Dermis blood vessel endothelial cell (primary cell): ENCODE measurements around the gene ZC3H11A. TPM values are rescaled to one million over a fixed set of nuclear protein-coding genes. Genes with fewer than 3 reads are reported as not detected.
"Not testable (repeated sequence)": the region's sequence is repeated elsewhere in the genome, so short reads cannot be mapped to it uniquely, and the experiment has no call there.

Source experiments
- DNase-seq: peaks from one replicate; pipeline ENCODE4 v3.0.0; 2010
- total RNA-seq: library from RNA; depleted of rRNA; stranded (reverse); fragments of >200 nt; gene quantifications from 2 replicates; pipeline ENCODE4 v1.2.3, GENCODE V29; 2014

The ZC3H11A gene
- 122 and 144 TPM in 2 replicates for total RNA-seq

DNA sequence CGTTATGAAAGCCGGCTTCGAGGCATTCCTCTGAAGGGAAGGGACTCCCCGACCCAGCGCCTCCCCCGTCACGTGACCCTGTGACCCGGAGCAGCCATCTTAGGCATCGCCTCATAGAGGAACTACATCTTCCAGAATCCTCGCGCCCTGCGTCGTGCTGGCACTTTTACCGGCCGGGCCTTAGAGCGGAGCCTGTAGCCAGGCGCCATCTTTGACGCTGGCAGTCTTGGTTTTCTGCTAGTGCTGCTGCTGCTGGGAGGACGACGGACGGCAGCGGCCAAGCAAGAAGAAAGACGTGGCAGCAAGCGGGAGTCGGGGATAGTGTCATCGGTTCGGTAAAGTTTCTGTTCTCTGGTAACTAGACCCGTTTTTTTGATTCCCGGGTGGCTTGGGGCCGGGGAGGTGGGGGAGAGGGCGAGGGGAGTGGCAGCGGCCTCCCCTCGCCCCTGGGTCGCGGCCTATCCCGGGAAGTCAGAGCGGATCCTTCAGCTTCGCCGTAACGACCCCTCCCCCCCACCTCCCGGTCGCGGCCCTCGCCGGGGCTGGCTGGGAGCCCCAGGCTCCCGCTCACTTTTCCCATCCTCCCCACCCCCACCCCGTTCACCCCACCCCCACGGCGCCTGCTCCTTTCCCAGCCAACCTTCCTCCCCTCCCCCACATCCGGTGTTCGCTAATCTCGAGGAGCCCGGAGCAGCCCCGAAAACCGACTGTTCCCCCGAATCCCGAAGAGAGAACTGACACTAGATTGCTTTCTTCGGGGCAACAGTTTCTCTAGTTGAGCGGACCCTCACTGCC, at the start of gene ZC3H11A, which contains the start of gene ZBED6:
TSS of gene ZC3H11A (plus strand) at position 183 of the 795 bp plus-strand sequence. CDS start 21,448 bp downstream, outside the sequence.
TSS of gene ZBED6 (plus strand) at position 183 of the 795 bp plus-strand sequence. CDS start 1,900 bp downstream, outside the sequence.
- peak; percentile 99 for DNase-seq

DNA sequence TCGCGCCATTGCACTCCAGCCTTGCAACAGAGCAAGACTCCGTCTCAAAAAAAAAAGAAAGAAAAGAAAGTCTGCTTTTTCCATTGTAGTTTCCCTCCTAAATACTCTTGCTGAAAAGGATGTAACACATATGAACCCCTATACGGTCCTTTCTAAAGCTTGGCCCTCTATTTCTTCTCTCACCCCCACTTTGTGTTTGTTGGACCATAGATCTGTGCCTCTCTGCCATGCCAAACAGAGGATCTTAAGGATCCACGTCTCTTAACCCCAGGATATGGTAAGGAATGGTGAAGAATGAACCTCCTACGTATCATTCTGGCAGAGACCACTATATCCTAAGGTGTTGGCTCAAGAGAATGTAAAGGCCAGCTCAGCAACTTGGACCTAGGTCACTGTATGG, 49.1 kb upstream of the ZC3H11A start:
- DNase-seq = no peak

DNA sequence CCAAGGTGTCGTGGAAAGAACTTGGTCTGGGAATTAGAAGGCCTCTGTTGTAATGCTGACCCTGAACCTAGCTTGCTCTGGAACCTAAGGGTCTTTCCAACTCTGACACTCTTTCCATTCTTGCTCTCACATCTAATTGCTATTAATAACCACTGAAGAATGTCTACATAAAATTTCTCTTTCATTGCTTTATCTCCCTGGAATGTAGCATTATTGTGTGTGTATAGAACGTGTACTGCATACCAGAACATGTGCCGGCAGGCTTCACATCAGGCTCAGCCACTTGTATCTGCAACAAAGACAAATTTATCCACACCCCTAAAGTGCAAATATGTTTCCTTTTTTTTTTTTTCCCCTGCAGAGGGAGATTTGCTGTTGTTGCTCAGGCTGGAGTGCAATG, 44.4 kb upstream of the ZC3H11A start:
- no peak for DNase-seq

DNA sequence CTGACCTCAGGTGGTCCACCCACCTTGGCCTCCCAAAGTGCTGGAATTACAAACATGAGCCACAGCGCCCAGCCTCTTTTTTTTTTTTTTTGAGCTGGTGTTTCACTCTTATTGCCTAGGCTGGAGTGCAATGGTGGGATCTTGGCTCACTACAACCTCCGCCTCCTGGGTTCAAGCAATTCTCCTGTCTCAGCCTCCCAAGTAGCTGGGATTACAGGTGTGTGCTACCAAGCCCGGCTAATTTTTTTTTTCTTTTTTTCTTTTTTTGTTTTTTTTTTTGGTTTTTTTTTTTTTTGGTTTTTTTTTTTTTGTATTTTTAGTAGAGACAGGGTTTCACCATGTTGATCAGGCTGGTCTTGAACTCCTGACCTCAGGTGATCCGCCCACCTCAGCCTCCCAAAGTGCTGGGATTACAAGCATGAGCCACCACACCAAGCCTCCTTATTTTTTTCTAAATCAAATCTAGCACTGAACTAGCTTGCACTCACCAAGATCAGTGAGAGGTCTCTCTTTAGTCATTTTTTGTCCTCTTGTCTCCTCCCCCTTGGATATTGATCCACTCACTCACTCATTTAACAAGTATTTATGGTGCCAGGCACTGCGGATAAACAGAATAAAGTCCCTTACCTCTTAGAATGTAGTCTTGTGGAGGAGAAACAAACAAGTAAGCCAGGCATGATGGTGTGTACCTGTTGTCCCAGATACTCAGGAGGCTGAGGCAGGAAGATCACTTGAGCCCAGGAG, 43.6 kb upstream of the ZC3H11A start:
- DNase-seq = not testable (repeated sequence)

DNA sequence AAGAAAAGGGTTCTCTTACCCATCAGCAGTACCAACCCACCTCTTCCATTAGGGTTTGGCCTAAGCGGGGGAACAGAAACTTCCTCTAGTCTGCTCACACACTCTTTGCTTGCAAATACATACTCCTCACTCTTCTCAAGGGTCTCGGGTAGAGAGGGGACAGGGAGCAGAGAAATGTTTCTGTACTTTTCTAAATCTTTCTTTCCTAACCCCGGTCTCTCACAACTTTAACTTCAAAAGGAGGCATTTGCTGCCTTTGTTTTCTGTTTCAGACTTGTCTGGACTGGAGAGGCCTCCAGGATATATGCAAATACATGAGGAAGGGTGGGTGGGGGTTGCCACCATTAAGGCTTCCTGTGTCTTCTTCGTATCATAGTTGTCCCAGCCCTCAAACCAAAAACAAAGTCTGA, 41.0 kb upstream of the ZC3H11A start:
- no peak for DNase-seq

DNA sequence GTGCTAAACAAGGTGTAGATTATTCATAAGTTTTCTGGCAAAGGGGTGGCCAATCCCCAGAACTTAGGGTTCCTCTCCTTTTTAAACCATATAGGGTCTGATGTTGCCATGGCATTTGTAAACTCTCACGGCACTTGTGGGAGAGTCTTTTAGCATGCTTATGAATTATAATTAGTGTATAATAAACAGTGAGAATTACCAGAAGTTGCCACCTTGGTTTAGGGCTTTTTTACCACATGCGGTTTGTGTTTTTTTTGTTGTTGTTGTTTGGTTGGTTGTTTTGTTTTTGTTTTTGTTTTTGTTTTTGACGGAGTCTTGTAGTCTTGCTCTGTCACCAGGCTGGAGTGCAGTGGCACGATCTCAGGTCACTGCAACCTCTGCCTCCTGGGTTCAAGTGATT, 39.4 kb upstream of the ZC3H11A start:
- DNase-seq = no peak

DNA sequence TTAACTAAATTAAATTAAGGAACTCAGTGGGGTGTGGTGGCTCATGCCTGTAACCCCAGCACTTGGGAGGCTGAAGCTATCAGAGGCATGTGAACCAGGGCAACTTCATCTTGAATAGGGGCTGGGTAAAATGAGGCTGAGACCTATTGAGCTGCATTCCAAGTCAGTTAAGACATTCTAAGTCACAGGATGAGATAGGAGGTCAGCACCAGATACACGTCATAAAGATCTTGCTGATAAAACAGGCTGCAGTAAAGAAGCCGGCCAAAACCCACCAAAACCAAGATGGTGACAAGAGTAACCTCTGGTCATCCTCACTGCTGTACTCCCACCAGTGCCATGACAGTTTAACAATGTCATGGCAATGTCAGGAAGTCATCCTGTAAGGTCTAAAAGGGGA, 36.7 kb upstream of the ZC3H11A start:
- not testable (repeated sequence) for DNase-seq

DNA sequence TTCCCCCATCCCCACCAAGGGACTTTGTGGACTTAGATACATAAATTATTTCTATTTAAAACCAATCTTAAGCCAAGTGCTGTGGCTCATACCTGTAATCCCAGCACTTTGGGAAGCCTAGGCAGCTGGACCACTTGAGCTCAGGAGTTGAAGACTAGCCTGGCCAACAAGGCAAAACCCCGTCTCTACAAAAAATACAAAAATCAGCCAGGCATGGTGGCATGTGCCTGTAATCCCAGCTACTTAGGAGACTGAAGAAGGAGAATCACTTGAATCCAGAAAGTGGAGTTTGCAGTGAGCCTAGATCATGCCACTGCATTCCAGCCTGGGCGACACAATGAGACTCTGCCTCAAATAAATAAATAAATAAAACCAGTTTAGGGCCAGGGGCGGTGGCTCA, 34.9 kb upstream of the ZC3H11A start:
- DNase-seq = no peak

DNA sequence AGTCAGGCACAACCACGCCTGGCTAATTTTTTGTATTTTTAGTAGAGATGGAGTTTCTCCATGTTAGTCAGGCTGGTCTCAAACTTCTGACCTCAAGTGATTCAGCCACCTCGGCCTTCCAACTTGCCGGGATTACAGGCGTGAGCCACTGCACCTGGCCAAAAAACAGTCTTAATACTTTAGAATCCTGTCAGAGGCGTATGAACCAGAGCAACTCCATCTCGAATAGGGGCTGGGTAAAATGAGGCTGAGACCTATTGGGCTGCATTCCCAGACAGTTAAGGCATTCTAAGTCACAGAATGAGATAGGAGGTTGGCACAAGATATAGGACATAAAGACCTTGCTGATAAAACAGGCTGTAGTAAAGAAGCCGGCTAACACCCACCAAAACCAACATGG, 33.5 kb upstream of the ZC3H11A start:
- not testable (repeated sequence) for DNase-seq

DNA sequence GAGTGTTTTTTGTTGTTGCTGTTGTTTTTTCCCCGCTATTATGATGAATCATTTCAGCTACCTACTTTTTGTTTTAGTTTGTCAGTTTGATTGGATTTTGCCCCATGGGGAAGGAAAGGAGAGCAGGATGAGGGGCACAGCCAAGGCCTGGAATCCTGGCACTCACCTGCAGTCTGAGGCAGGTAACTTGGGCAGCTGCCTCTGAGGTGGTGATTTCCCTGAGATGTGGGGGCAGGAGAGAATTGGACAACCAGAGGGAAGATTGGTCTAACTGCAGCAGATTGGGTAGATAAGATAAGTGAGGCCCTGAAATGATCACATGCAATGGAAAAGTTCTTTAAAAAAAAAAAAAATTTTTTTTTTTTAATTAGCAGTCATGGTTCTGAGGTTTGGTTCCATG, 31.9 kb upstream of the ZC3H11A start:
- DNase-seq = no peak

DNA sequence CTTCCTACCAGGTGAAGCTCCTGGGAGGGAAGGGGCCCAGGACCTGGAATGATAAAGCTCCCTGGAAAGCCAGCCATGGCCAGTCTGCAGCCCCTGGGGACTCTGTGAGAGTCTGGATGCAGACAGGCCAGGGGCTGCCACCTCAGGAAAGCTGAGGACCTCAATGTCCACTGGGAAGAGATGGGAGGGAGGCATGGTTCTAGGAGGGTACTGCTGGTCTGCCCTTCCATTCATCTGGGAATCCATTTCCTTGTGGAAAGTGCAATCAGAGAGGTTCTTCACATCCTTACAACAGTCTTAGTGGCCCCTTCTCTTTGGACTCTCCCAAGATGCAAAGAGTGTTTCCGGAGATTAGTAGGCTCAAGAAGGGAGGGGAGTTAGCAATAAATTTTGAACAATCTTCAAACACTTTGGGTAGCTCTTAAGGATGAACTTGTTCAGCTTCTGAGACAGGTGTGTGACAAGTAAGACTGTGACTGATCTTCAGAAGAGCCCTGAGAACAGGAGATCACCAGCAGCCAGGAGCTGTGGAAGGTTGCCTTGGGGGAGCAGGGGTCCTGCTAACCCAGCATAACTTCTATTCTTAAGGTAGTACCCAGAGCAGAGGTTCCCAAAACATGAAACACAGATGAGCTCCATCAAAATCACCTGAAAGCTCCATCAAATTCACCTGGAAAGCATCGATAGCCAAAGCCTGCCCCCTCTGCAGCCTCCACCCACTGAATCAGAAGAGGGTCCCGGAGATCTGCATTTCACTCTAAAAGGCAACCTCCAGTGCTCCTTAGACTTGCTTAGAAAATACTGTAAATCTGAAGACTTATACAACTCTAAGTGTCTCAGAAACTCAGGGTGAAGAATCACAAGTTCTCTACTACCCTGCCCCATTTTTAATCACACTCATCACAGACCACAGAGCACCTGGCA, 31.1 kb upstream of the ZC3H11A start:
- DNase-seq = no peak

DNA sequence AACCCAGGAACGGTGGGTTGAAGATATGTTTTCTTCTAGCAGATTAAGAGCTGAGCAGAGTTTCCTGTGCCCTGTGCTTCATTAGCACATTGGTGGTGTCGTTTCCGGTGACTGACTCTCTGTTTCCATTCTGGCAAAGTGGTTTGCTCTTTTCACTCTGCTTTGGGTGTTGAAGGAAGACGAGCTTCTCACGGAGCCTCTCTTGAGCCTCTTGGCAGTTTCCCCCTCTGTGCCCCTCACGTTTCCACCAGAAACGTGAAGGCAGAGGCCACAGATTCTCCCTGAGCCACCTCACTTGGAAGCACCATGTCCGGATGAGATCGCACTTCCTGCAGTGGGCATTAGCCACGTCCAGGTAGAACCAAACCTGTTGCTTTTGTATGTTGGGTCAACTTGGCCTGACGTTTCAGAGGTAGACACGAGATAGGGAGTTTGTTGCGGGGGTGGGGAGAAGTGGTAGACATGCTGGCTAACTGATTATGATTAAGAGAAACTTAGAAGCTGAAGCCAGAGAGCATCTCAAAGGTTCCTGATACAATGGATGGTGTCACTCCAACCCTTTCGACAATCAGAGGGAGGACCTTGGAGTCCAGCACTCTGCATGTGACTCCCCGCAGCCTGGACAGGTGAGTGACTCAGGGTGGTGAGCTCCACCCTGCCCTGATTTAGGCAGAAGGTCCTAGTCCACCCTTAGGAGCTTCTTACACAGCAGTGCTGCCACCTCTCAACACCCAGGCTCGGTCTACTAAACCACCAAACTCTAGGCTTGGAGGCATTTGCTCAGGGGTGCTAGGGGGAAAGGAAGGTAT, 30.2 kb upstream of the ZC3H11A start, which contains the start of gene LAX1:
TSS of gene LAX1 (plus strand) at position 155 of the 809 bp plus-strand sequence. CDS start at position 538, 383 bp downstream.
- DNase-seq = peak; percentile 78

DNA sequence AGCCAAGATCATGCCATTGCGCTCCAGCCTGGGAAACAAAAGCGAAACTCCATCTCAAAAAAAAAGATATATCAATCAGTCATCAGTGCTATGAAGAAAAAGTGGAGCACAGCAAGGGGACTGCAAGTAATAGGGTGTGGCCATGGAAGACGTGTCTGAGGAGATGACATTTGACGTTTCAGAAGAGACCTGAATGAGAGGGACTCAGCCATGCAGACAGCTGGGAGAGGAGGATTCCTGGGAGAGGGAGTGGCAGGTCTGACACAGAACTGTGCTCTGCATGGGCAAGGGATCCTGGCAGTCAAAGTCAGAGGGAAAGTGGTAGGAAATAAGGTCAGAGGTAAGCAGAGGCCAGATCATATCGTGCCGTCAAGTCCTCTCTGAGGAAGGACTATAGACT, 27.2 kb upstream of the ZC3H11A start:
- DNase-seq = no peak

DNA sequence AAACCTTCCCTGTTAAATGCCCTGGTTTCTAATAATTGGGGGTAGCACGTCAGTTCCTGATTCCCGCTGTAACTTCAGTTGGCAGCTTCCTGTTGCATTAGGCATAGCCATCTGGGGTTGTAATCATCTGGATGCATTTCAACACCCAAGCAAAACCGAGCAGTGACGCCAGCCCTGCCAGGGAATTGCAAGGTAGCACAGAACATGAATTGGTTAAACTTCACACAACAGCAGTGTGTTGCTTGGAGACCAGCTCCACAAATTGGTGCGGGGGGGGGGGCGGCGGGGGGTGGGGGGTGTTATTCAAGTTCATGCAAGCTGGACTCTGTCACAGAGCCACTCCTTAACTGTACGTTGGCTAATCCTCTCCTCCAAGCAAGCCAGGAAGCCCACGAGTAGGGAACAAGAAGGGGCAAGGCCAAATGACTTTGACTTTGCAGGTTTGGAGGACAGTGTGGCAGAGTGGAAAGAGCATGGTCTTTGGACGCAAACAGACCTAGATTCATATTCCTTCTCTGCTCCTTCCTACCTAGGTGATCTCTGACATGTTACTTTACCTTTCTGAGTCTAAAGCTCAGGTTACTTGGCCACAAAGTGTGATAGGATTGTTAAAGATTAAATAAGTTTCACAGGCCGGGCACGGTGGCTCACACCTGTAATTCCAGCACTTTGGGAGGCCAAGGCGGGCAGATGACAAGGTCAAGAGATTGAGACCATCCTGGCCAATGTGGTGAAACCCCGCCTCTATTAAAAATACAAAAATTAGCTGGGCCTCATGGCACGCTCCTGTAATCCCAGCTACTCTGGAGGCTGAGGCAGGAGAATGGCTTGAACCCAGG, 25.7 kb upstream of the ZC3H11A start:
- peak; percentile 91 for DNase-seq

DNA sequence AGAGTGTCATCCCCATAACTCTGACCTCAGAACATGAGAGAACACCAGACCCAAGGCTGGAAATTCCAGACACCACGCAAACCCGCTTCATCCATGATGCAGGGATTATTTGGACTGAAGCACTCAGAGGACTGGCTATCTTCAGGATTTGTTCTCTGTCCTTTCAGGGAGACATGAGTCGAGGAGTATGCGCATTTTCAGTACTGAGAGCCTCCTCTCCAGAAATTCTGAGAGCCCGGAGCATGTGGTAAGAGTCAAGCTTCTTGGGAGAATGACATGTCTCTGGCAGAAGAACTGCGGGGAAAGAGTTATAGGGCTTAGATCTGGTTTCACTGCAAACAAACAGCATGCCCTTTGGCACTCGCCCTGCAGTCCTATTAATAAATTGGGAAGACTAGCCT, 23.5 kb upstream of the ZC3H11A start:
- no peak for DNase-seq

DNA sequence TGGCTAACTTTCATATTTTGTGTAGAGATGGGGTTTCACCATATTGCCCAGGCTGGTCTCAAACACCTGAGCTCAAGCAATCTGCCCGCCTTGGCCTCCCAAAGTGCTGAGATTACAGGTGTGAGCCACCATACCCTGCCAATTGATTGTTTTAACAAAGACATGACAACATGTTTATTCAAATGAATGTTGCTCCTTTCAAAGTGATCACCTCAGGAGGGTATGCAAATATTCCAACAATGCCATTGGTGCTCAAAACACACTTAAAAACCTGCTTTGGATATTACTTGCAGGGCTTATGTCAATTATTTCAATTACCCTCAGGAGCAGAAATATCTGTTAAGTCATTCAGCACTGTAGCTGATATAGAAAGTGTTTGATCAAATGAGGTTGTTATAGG, 22.6 kb upstream of the ZC3H11A start:
- no peak for DNase-seq

DNA sequence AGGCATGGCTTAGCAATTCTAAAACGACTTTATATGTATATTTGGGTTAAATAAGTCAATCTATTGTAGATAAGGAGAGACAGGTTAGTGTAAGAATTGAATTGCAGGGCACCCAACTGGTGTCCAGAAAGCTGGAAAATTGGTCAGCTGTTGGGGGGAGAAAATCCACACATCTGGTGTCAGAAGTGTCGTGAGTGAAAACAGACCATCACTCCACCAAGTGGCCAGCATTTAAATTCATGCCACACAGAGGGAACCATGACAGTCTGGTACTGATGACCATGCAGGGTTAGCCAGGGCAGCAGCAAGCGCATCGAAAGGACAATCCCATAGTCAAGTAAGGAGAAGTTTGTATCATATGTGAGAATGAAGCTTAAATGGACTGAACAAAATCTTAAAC, 18.8 kb upstream of the ZC3H11A start:
- DNase-seq = peak; percentile 52

DNA sequence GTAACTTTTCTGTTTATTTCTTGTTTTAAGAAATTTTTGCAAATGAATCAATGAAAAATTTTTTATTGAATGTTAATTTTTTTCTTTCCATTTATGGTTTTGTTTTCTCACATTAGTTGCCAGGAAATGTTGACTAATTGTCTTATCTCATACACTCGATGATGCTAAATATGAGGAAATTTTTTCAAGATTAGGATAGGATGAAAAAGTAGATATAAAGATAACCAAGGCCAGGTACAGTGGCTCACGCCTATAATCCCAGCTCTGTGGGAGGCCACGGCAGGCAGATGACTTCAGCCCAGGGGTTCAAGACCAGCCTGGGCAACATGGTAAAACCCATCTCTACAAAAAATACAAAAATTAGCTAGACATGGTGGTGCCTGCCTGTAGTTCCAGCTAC, 17.8 kb upstream of the ZC3H11A start:
- no peak for DNase-seq

DNA sequence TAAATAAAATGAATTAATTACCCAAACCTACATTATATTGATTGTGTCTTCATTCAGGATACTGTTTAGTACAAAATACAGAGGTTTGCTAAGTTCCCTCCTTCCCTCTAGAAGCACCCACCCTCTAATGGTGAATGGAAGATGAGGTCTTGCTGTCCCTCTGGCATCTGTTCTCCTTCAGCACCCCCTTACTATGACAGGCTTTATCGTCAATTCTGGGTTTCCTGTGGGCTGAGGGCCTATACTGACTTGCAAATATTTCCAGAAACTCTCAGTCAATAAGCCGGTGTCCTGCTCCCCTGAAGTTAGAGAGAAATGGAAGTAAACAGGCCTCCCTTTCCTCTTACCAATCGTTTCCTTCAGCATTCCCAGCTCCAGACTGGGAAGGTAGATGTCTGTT, 17.3 kb upstream of the ZC3H11A start:
- no peak for DNase-seq

DNA sequence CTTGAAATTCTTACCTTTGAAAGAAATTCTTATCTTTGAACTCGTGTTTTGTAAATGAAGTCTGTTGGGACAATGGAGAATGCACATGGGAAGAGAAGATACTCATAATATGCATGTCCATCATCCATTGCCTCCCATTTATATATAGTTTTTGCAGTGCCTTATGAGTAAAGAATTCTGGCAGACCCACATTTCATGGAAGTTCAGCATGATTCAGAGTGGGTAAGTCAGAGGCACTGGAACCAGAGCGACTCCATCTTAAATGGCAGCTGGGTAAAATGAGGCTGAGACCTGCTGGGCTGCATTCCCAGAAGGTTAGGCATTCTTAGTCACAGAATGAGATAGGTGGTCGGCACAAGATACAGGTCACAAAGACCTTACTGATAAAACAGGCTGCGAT, 16.6 kb upstream of the ZC3H11A start:
- no peak for DNase-seq

DNA sequence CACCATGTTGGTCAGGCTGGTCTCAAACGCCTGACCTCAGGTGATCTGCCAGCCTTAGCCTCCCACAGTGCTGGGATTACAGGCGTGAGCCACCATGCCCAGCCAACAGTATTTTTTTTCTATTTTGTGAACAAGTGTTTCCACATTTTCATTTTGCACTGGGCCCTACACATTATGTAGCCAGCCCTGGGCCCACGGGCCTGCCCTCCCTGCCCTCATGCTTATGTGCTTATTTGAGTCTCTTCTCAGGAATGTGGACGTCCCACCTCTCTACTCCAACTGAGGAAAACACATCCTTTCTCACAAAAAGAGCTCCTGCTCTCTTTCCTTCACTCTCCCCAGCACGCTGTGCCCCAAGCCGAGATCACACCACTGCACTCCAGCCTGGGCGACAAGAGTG, 13.5 kb upstream of the ZC3H11A start:
- no peak for DNase-seq
